ENCODE results near the gene WBP1. TPM values are rescaled to one million over a fixed set of nuclear protein-coding genes. Genes with fewer than 3 reads are reported as not detected.

Gene WBP1
- total RNA-seq, 1 donor from 2014 or later = 42.4 TPM

- ATAC-seq (ENCODE audit: poor library complexity) (no peak), DNase-seq (no peak)
- intact Hi-C loops (cut with DNase I) = no loop called here
These were observed 38.9 kb downstream of the WBP1 start for GRCh38 chr2:74496997-74497776.

GRCh38 chr2:74497777-74498499, 39.7 kb downstream of the WBP1 start:
- ATAC-seq (ENCODE audit: poor library complexity) (peak; percentile 6), DNase-seq (no peak)
- intact Hi-C loops (cut with DNase I) = no loop called here

GRCh38 chr2:74498500-74499266, 40.4 kb downstream of the WBP1 start:
- no peak for DNase-seq

GRCh38 chr2:74499267-74499939, 41.2 kb downstream of the WBP1 start, which contains the start of gene LBX2:
TSS of gene LBX2 (minus strand) at chr2:74499603. CDS start at chr2:74499537, 66 bp downstream.
- DNase-seq (no peak), ATAC-seq (ENCODE audit: poor library complexity) (no peak)
- intact Hi-C loops (cut with DNase I) = no loop called here

More at GRCh38 chr2:74498500-74499266, 40.4 kb downstream of the WBP1 start:
- intact Hi-C loops (cut with DNase I) = no loop called here
- no peak for ATAC-seq (ENCODE audit: poor library complexity)

GRCh38 chr2:74499940-74500577, 41.8 kb downstream of the WBP1 start:
- ATAC-seq (ENCODE audit: poor library complexity) (no peak), DNase-seq (no peak)
- intact Hi-C loops (cut with DNase I) = loop anchor here (2.0 kb wide), 1 partner anchor 15 kb away; no protein-coding TSS in a partner anchor

- ATAC-seq (ENCODE audit: poor library complexity) (no peak), DNase-seq (no peak)
- intact Hi-C loops (cut with DNase I) = loop anchor here (2.0 kb wide), 1 partner anchor 16 kb away; no protein-coding TSS in a partner anchor
These were observed 42.3 kb downstream of the WBP1 start for GRCh38 chr2:74500578-74500946.

GRCh38 chr2:74501335-74502071, 43.3 kb downstream of the WBP1 start:
- DNase-seq = no peak
- intact Hi-C loops (cut with DNase I) = loop anchor here (2.0 kb wide), 1 partner anchor 17 kb away; no protein-coding TSS in a partner anchor
- ATAC-seq (ENCODE audit: poor library complexity) = no peak

GRCh38 chr2:74502147-74502719, 44.0 kb downstream of the WBP1 start:
- DNase-seq (no peak), ATAC-seq (ENCODE audit: poor library complexity) (peak; percentile 9)
- intact Hi-C loops (cut with DNase I) = no loop called here

- ATAC-seq (ENCODE audit: poor library complexity) = peak; percentile 70
- DNase-seq = peak; percentile 91
- intact Hi-C loops (cut with DNase I) = no loop called here
These were observed 44.7 kb downstream of the WBP1 start for GRCh38 chr2:74502720-74503505.

GRCh38 chr2:74503506-74504475, 45.6 kb downstream of the WBP1 start:
- no peak for ATAC-seq (ENCODE audit: poor library complexity)
- intact Hi-C loops (cut with DNase I) = no loop called here
- DNase-seq = no peak

- ATAC-seq (ENCODE audit: poor library complexity) (no peak), DNase-seq (no peak)
- intact Hi-C loops (cut with DNase I) = no loop called here
These were observed 46.4 kb downstream of the WBP1 start for GRCh38 chr2:74504591-74504990.

GRCh38 chr2:74505448-74506246, 47.4 kb downstream of the WBP1 start:
- intact Hi-C loops (cut with DNase I) = no loop called here
- ATAC-seq (ENCODE audit: poor library complexity) = no peak
- no peak for DNase-seq

GRCh38 chr2:74507145-74507925, 49.1 kb downstream of the WBP1 start, which contains the start of gene PCGF1:
TSS of gene PCGF1 (minus strand) at chr2:74507695. CDS start at chr2:74507668, 27 bp downstream.
- DNase-seq = peak; percentile 100
- peak; percentile 97 for ATAC-seq (ENCODE audit: poor library complexity)
- intact Hi-C loops (cut with DNase I) = no loop called here
